IMR-90 (cell line): ENCODE data around the gene TNPO1.

Source experiments
- BHLHE40 ChIP-seq: fragments of 150-350 bp; IDR thresholded peaks from 2 replicates; pipeline ENCODE4 v1.6.1; 2016; ENCODE audit warnings: mild to moderate bottlenecking, low read depth, low read length
- MAZ ChIP-seq: IDR thresholded peaks from 2 replicates; pipeline ENCODE4 v1.6.1; 2012; ENCODE audit warnings: low read depth, mild to moderate bottlenecking, low read length, improper control_type of control experiment, moderate library complexity, borderline replicate concordance
- POLR2A ChIP-seq: IDR thresholded peaks from 2 replicates; pipeline ENCODE4 v1.6.1; 2012; ENCODE audit warnings: mild to moderate bottlenecking, low read depth, low read length
- RFX5 ChIP-seq: IDR thresholded peaks from 2 replicates; pipeline ENCODE4 v1.8.0; 2012; ENCODE audit warnings: low read depth, mild to moderate bottlenecking, low read length, moderate library complexity
- TF ChIP-seq, protein P1 (sequence below): fragments of 150-350 bp; IDR thresholded peaks from 2 replicates; pipeline ENCODE4 v1.6.1; 2017; ENCODE audit warnings: mild to moderate bottlenecking, antibody characterized with exemption, low read length, low read depth
- TF ChIP-seq, protein P2 (sequence below): conservative IDR thresholded peaks from 2 replicates; pipeline ENCODE4 v1.5.1; 2012; ENCODE audit warnings: mild to moderate bottlenecking, low read depth, low read length, improper control_type of control experiment

DNA sequence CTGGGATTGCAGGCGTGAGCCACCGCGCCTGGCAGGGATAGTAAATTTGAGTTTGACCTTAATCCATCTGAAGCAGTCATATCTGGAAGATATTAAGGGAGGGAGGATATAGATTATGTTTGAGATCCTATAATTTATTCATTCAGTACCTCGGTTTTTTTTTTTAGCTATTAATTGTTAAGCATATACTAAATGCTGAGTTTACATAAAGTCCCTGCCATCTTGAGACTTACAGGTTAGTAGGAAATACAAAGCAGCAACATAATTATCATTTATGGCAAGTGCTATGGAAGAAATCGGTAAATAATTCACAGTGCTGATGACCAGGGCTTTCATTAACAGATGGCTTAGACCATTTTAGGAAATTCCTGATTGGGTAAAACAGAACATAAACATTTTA lies 72.9 kb downstream of the TNPO1 start:
- TF ChIP-seq, protein P1, sequence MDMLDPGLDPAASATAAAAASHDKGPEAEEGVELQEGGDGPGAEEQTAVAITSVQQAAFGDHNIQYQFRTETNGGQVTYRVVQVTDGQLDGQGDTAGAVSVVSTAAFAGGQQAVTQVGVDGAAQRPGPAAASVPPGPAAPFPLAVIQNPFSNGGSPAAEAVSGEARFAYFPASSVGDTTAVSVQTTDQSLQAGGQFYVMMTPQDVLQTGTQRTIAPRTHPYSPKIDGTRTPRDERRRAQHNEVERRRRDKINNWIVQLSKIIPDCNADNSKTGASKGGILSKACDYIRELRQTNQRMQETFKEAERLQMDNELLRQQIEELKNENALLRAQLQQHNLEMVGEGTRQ, result no peak
- TF ChIP-seq, protein P2, sequence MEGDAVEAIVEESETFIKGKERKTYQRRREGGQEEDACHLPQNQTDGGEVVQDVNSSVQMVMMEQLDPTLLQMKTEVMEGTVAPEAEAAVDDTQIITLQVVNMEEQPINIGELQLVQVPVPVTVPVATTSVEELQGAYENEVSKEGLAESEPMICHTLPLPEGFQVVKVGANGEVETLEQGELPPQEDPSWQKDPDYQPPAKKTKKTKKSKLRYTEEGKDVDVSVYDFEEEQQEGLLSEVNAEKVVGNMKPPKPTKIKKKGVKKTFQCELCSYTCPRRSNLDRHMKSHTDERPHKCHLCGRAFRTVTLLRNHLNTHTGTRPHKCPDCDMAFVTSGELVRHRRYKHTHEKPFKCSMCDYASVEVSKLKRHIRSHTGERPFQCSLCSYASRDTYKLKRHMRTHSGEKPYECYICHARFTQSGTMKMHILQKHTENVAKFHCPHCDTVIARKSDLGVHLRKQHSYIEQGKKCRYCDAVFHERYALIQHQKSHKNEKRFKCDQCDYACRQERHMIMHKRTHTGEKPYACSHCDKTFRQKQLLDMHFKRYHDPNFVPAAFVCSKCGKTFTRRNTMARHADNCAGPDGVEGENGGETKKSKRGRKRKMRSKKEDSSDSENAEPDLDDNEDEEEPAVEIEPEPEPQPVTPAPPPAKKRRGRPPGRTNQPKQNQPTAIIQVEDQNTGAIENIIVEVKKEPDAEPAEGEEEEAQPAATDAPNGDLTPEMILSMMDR, result no peak
- TF ChIP-seq POLR2A, result no peak
- TF ChIP-seq BHLHE40, result no peak
- no peak for TF ChIP-seq RFX5
- no peak for TF ChIP-seq MAZ
